Measurements from ENCODE around the gene DNAJC5G.

DNAJC5G gene

DNA sequence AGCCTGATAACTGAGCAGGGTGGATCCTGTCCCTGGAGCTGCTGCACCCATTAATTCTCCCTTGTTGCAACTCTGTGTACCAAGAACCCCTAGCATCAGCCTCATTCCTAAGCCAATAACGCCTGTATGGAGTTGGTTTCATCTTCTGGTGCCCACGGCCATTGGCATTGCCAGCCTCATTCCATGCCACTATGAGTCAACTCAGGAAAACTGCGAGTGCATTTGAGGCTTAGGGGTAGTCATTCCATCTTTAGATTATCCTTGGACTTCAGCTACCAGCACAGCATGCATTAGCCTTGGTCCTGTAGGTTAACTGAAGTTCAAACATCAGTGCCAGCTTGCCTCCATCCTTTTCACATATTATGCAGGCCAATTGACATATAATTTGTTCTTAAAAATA lies 5.6 kb downstream of the DNAJC5G start:
- TF ChIP-seq, protein P1, sequence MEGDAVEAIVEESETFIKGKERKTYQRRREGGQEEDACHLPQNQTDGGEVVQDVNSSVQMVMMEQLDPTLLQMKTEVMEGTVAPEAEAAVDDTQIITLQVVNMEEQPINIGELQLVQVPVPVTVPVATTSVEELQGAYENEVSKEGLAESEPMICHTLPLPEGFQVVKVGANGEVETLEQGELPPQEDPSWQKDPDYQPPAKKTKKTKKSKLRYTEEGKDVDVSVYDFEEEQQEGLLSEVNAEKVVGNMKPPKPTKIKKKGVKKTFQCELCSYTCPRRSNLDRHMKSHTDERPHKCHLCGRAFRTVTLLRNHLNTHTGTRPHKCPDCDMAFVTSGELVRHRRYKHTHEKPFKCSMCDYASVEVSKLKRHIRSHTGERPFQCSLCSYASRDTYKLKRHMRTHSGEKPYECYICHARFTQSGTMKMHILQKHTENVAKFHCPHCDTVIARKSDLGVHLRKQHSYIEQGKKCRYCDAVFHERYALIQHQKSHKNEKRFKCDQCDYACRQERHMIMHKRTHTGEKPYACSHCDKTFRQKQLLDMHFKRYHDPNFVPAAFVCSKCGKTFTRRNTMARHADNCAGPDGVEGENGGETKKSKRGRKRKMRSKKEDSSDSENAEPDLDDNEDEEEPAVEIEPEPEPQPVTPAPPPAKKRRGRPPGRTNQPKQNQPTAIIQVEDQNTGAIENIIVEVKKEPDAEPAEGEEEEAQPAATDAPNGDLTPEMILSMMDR (conservative IDR thresholded peaks at IDR 0.05; ENCODE audit: low read depth, low read length): no peak
- DNase-seq (ENCODE audit: low read depth): no peak
- H3K4me3 ChIP-seq (ENCODE audit: low read length): no peak overlapping the region

DNA sequence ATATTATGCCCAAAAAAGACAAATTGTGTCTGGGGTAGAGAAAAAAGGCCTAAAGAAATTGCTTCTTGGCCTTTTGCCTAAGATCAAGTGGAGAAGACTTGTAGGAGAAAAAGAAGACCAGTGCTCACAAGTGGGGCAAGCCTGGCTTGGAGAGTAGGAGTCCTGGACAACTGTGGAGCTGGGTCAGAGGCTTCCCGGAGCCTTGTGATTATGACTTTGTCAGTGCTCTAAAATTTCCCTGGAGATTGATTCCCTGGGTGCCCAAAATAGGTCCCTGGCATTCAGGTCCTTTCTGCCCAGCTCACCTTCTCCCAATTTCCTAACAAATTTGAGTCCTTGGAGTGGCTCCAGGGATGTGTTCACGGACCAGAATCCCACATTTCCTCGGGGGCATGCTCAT lies 6.2 kb downstream of the DNAJC5G start:
- TF ChIP-seq, protein P1 (conservative IDR thresholded peaks at IDR 0.05; ENCODE audit: low read depth, low read length): no peak
- no peak overlapping the region for H3K4me3 ChIP-seq (ENCODE audit: low read length)
- DNase-seq (ENCODE audit: low read depth): no peak

DNA sequence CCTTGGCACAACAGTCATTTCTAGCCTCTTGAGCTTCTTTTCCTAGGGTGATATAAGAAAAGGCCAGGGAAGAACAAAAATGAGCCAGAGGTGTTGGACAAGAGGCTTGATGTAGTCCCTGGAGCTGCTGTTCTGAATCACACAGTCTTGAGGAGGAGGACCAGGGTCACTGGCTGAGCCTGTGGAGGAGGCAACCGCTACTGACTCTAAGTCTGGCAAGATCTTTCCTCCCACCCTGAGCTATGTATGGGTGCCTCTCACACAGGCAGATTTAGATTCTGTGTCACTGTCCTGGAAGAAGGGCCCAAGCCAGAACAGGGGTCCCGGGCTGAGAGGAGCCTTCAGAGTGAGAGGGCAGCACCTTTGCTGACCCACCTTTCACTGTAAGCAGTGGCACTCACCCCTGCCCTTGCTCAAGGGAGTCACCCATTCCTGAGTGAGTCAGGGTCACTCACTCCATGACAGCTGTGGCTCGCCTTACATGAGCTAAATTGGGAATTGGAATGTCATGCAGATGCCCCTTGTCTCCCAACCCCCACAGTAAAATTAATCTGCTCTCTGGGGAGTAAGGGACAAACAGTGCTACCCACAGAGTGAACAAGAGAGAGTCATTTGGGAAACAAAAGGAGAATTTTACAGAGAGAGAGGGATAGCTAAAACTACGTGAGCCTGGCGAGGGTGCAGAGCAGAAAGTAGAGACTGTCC lies 6.8 kb downstream of the DNAJC5G start, which contains the start of gene TRIM54:
Gene TRIM54 (plus strand): TSS at position 575 of the 705 bp plus-strand sequence. CDS start 303 bp downstream, outside the sequence.
- TF ChIP-seq, protein P1 (conservative IDR thresholded peaks at IDR 0.05; ENCODE audit: low read depth, low read length): no peak
- no peak within 1 kb of the TSS for H3K4me3 ChIP-seq (ENCODE audit: low read length)

DNA sequence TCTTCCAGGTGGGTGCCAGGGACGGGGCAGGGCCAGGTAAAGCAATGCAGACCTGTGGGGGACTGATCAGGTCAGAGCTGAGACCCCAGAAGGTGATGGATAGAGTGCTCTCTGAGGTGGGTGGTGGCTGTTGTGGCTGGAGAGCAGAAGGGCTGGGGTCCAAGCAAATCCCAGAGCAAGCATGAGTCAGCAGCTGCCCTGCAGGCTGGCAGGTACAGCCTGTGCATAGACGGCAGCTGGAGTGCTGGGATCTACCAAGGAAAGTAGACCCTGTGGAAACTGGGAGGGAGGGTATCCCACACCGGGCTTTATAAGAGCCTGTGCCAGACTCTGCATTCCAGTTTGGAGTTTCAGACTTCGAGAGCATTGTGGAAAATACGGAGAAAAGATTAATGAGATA lies 7.7 kb downstream of the DNAJC5G start:
- DNase-seq (ENCODE audit: low read depth): no peak
- no peak overlapping the region for H3K4me3 ChIP-seq (ENCODE audit: low read length)
- TF ChIP-seq, protein P1 (conservative IDR thresholded peaks at IDR 0.05; ENCODE audit: low read depth, low read length): no peak

More for the DNA sequence above, 6.8 kb downstream of the DNAJC5G start, which contains the start of gene TRIM54:
- DNase-seq (ENCODE audit: low read depth): no peak

DNA sequence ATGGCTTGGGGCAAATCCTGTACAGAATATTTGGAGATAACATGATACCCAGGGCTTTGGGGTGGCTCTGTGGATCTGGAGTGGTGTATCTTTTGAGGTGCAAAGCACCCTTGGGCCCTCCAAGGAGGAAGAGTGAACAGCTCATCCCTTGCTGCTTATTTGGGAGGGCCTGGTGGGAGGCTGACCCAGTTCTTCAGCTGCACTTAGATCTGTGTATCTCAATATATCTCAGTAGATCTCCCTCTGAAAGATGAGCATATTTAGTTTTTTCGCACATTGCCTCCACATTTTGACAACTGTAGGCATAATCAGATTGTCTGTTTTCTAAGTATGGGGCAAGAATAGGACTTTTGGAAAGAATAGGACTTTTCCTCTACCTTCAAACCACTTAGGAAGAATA lies 9.8 kb downstream of the DNAJC5G start:
- DNase-seq (ENCODE audit: low read depth): no peak
- TF ChIP-seq, protein P1 (conservative IDR thresholded peaks at IDR 0.05; ENCODE audit: low read depth, low read length): no peak
- H3K4me3 ChIP-seq (ENCODE audit: low read length): no peak overlapping the region

DNA sequence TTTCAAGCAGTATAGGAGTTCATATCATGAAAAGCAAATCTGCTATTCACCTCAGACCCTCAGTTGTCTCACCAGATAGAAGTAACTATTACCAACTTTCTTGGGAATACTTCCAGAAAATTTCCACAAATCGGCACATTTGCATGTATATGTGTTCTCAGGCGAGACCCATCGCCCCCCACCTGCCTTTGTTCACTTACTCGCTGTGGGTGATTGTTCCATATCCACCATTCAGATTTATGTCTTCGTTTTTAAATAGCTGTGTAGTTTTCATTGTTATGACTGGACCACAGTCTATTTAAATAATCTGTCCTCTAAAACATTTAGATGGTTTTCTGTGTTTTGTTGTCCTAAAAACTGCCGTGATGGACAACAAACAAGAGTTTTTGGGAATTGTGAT lies 10.2 kb downstream of the DNAJC5G start:
- no peak for DNase-seq (ENCODE audit: low read depth)
- TF ChIP-seq, protein P1 (conservative IDR thresholded peaks at IDR 0.05; ENCODE audit: low read depth, low read length): no peak
- no peak overlapping the region for H3K4me3 ChIP-seq (ENCODE audit: low read length)

DNA sequence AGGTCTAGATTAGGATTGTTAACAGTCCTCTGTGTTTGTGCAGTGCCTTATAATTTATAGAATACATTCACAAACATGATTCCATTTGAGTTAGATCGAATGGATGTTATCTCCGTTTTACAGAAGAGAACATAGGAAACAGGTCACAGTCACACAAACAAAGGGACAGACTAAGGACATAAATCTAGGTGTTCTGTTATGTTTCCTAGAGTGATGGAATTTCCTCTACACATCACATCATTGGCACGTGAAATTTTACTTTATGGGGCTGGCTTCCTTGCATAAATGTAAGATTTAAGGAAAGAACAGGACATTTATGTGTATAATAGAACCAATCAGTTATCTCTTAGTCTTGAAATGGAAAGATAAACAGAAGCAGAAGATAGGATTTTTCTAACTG lies 13.4 kb downstream of the DNAJC5G start:
- no peak for DNase-seq (ENCODE audit: low read depth)
- H3K4me3 ChIP-seq (ENCODE audit: low read length): no peak overlapping the region
- TF ChIP-seq, protein P1 (conservative IDR thresholded peaks at IDR 0.05; ENCODE audit: low read depth, low read length): no peak
